Renal cortex interstitium (tissue), 3 donors: ENCODE data around the gene LMBR1L. TPM values are rescaled to one million over a fixed set of nuclear protein-coding genes. Genes with fewer than 3 reads are reported as not detected.

Experiments
- polyA plus RNA-seq, 3 donors: library from polyadenylated mRNA; unstranded; fragments of 120-200 nt; gene quantifications; one replicate each; pipeline ENCODE4 v1.2.1, GENCODE V29; 2013; ENCODE audit not compliant: insufficient read length in 3 of 3

The LMBR1L gene
- polyA plus RNA-seq, 3 donors: 72.3 to 116 (median 76.4) TPM

Other genes with a start within 250 kb of the LMBR1L start
- 1 to 10 TPM; 2.4 to 2.8 (median 2.6) TPM for gene RND1, start 245.0 kb downstream of the LMBR1L start, polyA plus RNA-seq
- gene FKBP11, start 185.4 kb downstream of the LMBR1L start, polyA plus RNA-seq: 10 to 100 TPM; 16.2 to 18.9 (median 18.6) TPM
- gene ARF3, start 153.4 kb downstream of the LMBR1L start, polyA plus RNA-seq: 100 to 1,000 TPM; 124 to 132 (median 130) TPM
- gene WNT10B, start 139.1 kb downstream of the LMBR1L start, polyA plus RNA-seq: under 1 TPM in 2 of 3 donors, not detected in 1; 0.08 to 0.33 TPM
- gene WNT1, start 132.5 kb downstream of the LMBR1L start, polyA plus RNA-seq: not detected
- gene DDN, start 111.5 kb downstream of the LMBR1L start, polyA plus RNA-seq: 10 to 100 TPM; 75.3 to 85.3 (median 78.9) TPM
- 10 to 100 TPM; 76.4 to 87.5 (median 80.4) TPM for gene PRKAG1, start 92.1 kb downstream of the LMBR1L start, polyA plus RNA-seq
- 10 to 100 TPM; 44.6 to 67.6 (median 57.7) TPM for gene KMT2D, start 50.1 kb downstream of the LMBR1L start, polyA plus RNA-seq
- gene RHEBL1, start 40.9 kb downstream of the LMBR1L start, polyA plus RNA-seq: 1 to 10 TPM; 1.6 to 2.2 (median 2.1) TPM
- under 1 TPM; 0.26 to 0.56 (median 0.44) TPM for gene DHH, start 16.0 kb downstream of the LMBR1L start, polyA plus RNA-seq
- 1,000 to 10,000 TPM in 2 of 3 donors, 100 to 1,000 TPM in 1; 920 to 1,214 (median 1,042) TPM for gene TUBA1B, start 20.5 kb upstream of the LMBR1L start, polyA plus RNA-seq
- 100 to 1,000 TPM; 362 to 473 (median 423) TPM for gene TUBA1A, start 78.2 kb upstream of the LMBR1L start, polyA plus RNA-seq
- gene TUBA1C, start 154.2 kb upstream of the LMBR1L start, polyA plus RNA-seq: 100 to 1,000 TPM; 110 to 155 (median 144) TPM
- gene PRPH, start 184.3 kb upstream of the LMBR1L start, polyA plus RNA-seq: under 1 TPM; 0.32 to 0.43 (median 0.34) TPM
- gene TROAP, start 212.4 kb upstream of the LMBR1L start, polyA plus RNA-seq: 10 to 100 TPM; 24.5 to 27.5 (median 27.4) TPM
- 1 to 10 TPM in 2 of 3 donors, under 1 TPM in 1; 0.98 to 2.2 (median 1.6) TPM for gene C1QL4, start 226.3 kb upstream of the LMBR1L start, polyA plus RNA-seq
- gene DNAJC22, start 236.0 kb upstream of the LMBR1L start, polyA plus RNA-seq: 10 to 100 TPM; 18.4 to 26.7 (median 22.1) TPM